ENCODE measurements around the gene SPATA13. TPM values are rescaled to one million over a fixed set of nuclear protein-coding genes. Genes with fewer than 3 reads are reported as not detected.
"Not testable (repeated sequence)": the region's sequence is repeated elsewhere in the genome, so short reads cannot be mapped to it uniquely, and the experiment has no call there.

The SPATA13 gene
- total RNA-seq, 1 experiment from 2014 or later: 21.4 TPM

DNA sequence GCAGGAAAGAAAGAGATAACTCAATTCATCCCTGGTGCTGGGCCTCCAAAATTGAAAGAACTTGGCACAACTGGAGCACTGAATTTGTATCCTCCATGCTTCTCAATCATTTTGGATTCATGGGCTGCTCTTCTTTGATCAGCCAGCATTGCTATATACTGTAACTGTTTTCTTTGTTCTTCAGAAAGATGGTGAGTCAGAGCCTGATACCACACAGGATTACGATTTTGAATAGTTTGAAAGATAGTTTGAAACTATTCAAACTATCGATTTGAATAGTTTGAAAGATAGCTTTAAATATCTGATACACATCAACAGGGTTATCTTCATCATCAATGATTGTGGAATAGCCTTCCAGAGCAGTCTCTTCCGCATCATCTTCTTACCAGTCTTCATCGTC, 38.5 kb upstream of the SPATA13 start:
- H3K27ac ChIP-seq (ENCODE audit: low read depth, low read length); H3K36me3 ChIP-seq (ENCODE audit: control insufficient read depth in 1 of 2, insufficient read depth in 2 of 2, low read length in 2 of 2); H3K9ac ChIP-seq (ENCODE audit: low read length); H3K9me2 ChIP-seq (ENCODE audit: insufficient read depth); H4K20me1 ChIP-seq (ENCODE audit: insufficient read depth); H3K9me3 ChIP-seq (ENCODE audit: control insufficient read depth in 1 of 2, insufficient read depth in 1 of 2, low read depth in 1 of 2, low read length in 2 of 2); intact Hi-C loops (cut with micrococcal nuclease); H3K27me3 ChIP-seq (ENCODE audit: insufficient read depth, low read length); ATAC-seq; CTCF ChIA-PET; RAD21 ChIA-PET (ENCODE audit: low non-redundant PET in 1 of 2, low total read pairs in 2 of 2, uncharacterized antibody in 2 of 2, unreplicated experiment in 2 of 2); BruUV-seq (replicated peaks); H3K4me3 ChIP-seq (replicated peaks in 1 of 2; ENCODE audit: low read depth in 1 of 2, low read length in 2 of 2); H2AFZ ChIP-seq (ENCODE audit: low read depth, low read length, poor library complexity, severe bottlenecking); H3K4me1 ChIP-seq (ENCODE audit: control insufficient read depth in 1 of 2, insufficient read depth in 2 of 2, low read length in 2 of 2); H3K79me2 ChIP-seq (ENCODE audit: insufficient read depth, low read length); POLR2A ChIA-PET; DNase-seq (ENCODE audit: low read depth, low spot score); H3K4me2 ChIP-seq (ENCODE audit: low read length): not testable (repeated sequence)

DNA sequence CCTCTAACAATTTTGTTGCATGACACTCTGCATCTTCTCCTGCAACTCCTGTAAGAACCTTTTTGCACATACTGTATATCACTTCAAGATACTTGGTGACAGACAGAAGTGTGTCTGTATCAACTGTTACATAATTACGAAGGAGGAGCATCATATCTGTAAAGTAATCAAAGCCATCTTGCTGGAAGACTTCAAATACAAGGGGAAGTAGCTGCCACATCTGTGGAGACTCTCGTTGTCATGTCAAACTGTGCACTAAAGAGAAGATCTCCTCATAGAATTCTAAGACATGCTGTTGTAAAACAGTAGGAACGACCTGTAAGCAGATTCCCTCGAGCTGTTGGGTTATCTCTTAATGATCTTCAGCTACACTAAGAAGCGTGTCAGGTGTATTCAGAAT, 38.0 kb upstream of the SPATA13 start:
- BruUV-seq (replicated peaks): no TSS peak
- H3K4me2 ChIP-seq (ENCODE audit: low read length): no peak overlapping the region
- H3K4me1 ChIP-seq (ENCODE audit: control insufficient read depth in 1 of 2, insufficient read depth in 2 of 2, low read length in 2 of 2): peaks cover 8 to 13% of the 10 kb centered on the region in 2 experiments
- DNase-seq (ENCODE audit: low read depth, low spot score) (no peak), ATAC-seq (no peak)
- H3K9me3 ChIP-seq (ENCODE audit: control insufficient read depth in 1 of 2, insufficient read depth in 1 of 2, low read depth in 1 of 2, low read length in 2 of 2): no peaks in the 10 kb centered on the region
- TF ChIP-seq ELF1 (IDR thresholded peaks at IDR 0.05; ENCODE audit: borderline replicate concordance, low read depth) (no peak), SRF (IDR thresholded peaks at IDR 0.05; ENCODE audit: low read depth) (no peak), RAD21 (IDR thresholded peaks at IDR 0.05; ENCODE audit: low read depth) (no peak), POLR2A (IDR thresholded peaks at IDR 0.05; ENCODE audit: borderline replicate concordance, extremely low read depth, insufficient read depth, insufficient read length) (no peak), JUND (IDR thresholded peaks at IDR 0.05) (no peak), SIN3A (IDR thresholded peaks at IDR 0.05; ENCODE audit: low read depth) (no peak), TCF7L2 (IDR thresholded peaks at IDR 0.05; ENCODE audit: borderline replicate concordance, extremely low read depth, insufficient read depth, insufficient read length) (no peak), EGR1 (IDR thresholded peaks at IDR 0.05; ENCODE audit: low read depth) (no peak), YY1 (IDR thresholded peaks at IDR 0.05; ENCODE audit: extremely low read depth, insufficient replicate concordance, low read depth, low read length) (no peak)
- TF ChIP-seq, protein P1, sequence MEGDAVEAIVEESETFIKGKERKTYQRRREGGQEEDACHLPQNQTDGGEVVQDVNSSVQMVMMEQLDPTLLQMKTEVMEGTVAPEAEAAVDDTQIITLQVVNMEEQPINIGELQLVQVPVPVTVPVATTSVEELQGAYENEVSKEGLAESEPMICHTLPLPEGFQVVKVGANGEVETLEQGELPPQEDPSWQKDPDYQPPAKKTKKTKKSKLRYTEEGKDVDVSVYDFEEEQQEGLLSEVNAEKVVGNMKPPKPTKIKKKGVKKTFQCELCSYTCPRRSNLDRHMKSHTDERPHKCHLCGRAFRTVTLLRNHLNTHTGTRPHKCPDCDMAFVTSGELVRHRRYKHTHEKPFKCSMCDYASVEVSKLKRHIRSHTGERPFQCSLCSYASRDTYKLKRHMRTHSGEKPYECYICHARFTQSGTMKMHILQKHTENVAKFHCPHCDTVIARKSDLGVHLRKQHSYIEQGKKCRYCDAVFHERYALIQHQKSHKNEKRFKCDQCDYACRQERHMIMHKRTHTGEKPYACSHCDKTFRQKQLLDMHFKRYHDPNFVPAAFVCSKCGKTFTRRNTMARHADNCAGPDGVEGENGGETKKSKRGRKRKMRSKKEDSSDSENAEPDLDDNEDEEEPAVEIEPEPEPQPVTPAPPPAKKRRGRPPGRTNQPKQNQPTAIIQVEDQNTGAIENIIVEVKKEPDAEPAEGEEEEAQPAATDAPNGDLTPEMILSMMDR (IDR thresholded peaks at IDR 0.05 in 2 of 3, conservative IDR thresholded peaks at IDR 0.05 in 1 of 3; ENCODE audit: borderline replicate concordance in 1 of 3, insufficient read depth in 1 of 3, low read depth in 2 of 3, low read length in 2 of 3): no peak
- TF ChIP-seq, protein P2, sequence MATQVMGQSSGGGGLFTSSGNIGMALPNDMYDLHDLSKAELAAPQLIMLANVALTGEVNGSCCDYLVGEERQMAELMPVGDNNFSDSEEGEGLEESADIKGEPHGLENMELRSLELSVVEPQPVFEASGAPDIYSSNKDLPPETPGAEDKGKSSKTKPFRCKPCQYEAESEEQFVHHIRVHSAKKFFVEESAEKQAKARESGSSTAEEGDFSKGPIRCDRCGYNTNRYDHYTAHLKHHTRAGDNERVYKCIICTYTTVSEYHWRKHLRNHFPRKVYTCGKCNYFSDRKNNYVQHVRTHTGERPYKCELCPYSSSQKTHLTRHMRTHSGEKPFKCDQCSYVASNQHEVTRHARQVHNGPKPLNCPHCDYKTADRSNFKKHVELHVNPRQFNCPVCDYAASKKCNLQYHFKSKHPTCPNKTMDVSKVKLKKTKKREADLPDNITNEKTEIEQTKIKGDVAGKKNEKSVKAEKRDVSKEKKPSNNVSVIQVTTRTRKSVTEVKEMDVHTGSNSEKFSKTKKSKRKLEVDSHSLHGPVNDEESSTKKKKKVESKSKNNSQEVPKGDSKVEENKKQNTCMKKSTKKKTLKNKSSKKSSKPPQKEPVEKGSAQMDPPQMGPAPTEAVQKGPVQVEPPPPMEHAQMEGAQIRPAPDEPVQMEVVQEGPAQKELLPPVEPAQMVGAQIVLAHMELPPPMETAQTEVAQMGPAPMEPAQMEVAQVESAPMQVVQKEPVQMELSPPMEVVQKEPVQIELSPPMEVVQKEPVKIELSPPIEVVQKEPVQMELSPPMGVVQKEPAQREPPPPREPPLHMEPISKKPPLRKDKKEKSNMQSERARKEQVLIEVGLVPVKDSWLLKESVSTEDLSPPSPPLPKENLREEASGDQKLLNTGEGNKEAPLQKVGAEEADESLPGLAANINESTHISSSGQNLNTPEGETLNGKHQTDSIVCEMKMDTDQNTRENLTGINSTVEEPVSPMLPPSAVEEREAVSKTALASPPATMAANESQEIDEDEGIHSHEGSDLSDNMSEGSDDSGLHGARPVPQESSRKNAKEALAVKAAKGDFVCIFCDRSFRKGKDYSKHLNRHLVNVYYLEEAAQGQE (IDR thresholded peaks at IDR 0.05; ENCODE audit: low read depth): no peak
- POLR2A ChIA-PET: no interaction called here
- no peak overlapping the region for H3K4me3 ChIP-seq (replicated peaks in 1 of 2; ENCODE audit: low read depth in 1 of 2, low read length in 2 of 2)
- no peaks in the 10 kb centered on the region for H3K27me3 ChIP-seq (ENCODE audit: insufficient read depth, low read length)
- intact Hi-C loops (cut with micrococcal nuclease): no loop called here
- CTCF ChIA-PET: no interaction called here
- H3K36me3 ChIP-seq (ENCODE audit: control insufficient read depth in 1 of 2, insufficient read depth in 2 of 2, low read length in 2 of 2): no peaks in the 10 kb centered on the region
- no peaks in the 10 kb centered on the region for H3K9me2 ChIP-seq (ENCODE audit: insufficient read depth)
- no peaks in the 10 kb centered on the region for H3K79me2 ChIP-seq (ENCODE audit: insufficient read depth, low read length)
- H4K20me1 ChIP-seq (ENCODE audit: insufficient read depth): no peaks in the 10 kb centered on the region
- H3K27ac ChIP-seq (ENCODE audit: low read depth, low read length): no peak overlapping the region
- RAD21 ChIA-PET (ENCODE audit: low non-redundant PET in 1 of 2, low total read pairs in 2 of 2, uncharacterized antibody in 2 of 2, unreplicated experiment in 2 of 2): no interaction called here
- H3K9ac ChIP-seq (ENCODE audit: low read length): no peak overlapping the region
- no peak overlapping the region for H2AFZ ChIP-seq (ENCODE audit: low read depth, low read length, poor library complexity, severe bottlenecking)

Measured in HCT116 (cell line).